Transverse colon (tissue), 4 donors: ENCODE data around the gene CCDC91. TPM values are rescaled to one million over a fixed set of nuclear protein-coding genes. Genes with fewer than 3 reads are reported as not detected.

Experiments used
- DNase-seq: peaks from one replicate; pipeline ENCODE4 v3.0.0-alpha.2; 2019
- H3K27ac ChIP-seq, 4 donors: fragments of 200-600 bp; sonication (generic); 2 replicates each; pipeline ENCODE4 v1.5.1; 2016 to 2018; ENCODE audit warnings: inconsistent platforms in 4 of 4
- H3K27me3 ChIP-seq: fragments of 200-600 bp; sonication (generic); 2 replicates; pipeline ENCODE4 v1.5.1; 2017; ENCODE audit warnings: inconsistent platforms
- H3K36me3 ChIP-seq, 4 donors: fragments of 200-600 bp; sonication (generic); 2 replicates each; pipeline ENCODE4 v1.5.1; 2017 to 2019; ENCODE audit warnings: inconsistent platforms in 4 of 4
- H3K4me1 ChIP-seq, 4 donors: fragments of 200-600 bp; sonication (generic); 2 replicates each; pipeline ENCODE4 v1.5.1; 2017 to 2020; ENCODE audit warnings: inconsistent platforms in 4 of 4
- H3K4me3 ChIP-seq, 4 donors: fragments of 200-600 bp; sonication (generic); 1 replicate in 1 of 4; 2 replicates in 3 of 4; pipeline versions ENCODE4 v1.5.1 to v1.6.1; 2017 to 2019; ENCODE audit warnings: inconsistent platforms in 4 of 4
- H3K9me3 ChIP-seq, 2 donors: fragments of 200-600 bp; sonication (generic); 2 replicates each; pipeline ENCODE4 v1.5.1; 2017 to 2019; ENCODE audit warnings: inconsistent platforms in 2 of 2
- EP300 ChIP-seq: sonication (generic); formaldehyde crosslinking; IDR thresholded peaks from one replicate; pipeline ENCODE4 v1.6.1; 2017; ENCODE audit warnings: antibody characterized with exemption, low read depth
- POLR2A ChIP-seq: fragments of 450-650 bp; IDR thresholded peaks from one replicate; pipeline ENCODE4 v1.6.1; 2016; ENCODE audit warnings: antibody characterized with exemption, mild to moderate bottlenecking, moderate library complexity
- POLR2AphosphoS5 ChIP-seq, 3 donors: sonication (generic); formaldehyde crosslinking; IDR thresholded peaks; one replicate each; pipeline ENCODE4 v1.6.1; 2016; ENCODE audit warnings: antibody characterized with exemption in 3 of 3
- WGBS, 2 donors: methylation state at CpG; one replicate each; pipeline ENCODE4 v1.1.5; 2018; ENCODE audit warnings: low coverage in 1 of 2; 5-methylcytosine and 5-hydroxymethylcytosine counted together
- in situ Hi-C, 4 donors: fragments of 200-750 bp; cut with MboI; loops; one replicate each; pipeline versions ENCODE4 v1.15.0 to v1.15.1; 2017; ENCODE audit warnings: low sequenced_read_pairs in 3 of 4, low pct_ligation_motif_present in 1 of 4, low pct_unique_long_range_greater_than_20kb in 1 of 4
- intact Hi-C: fragments of 100-400 bp; cut with DNase I; formaldehyde crosslinking; loops from one replicate; pipeline ENCODE4 v1.15.1; 2023; ENCODE audit warnings: low total_unique reads
- total RNA-seq, 4 donors: library from RNA; depleted of rRNA; stranded (reverse); fragments of >200 nt; gene quantifications; one replicate each; pipeline ENCODE4 v1.1.0, GENCODE V29; 2016
- TF ChIP-seq, protein P1 (sequence below), 5 experiments: fragments of 200-600 bp in 3 of 5; fragments of 450-650 bp in 2 of 5; sonication (generic) in 3 of 5; IDR thresholded peaks; 1 replicate in 2 of 5; 2 replicates in 3 of 5; pipeline ENCODE4 v1.5.1; 2016 to 2017; ENCODE audit warnings: antibody characterized with exemption in 5 of 5, inconsistent platforms in 3 of 5, mild to moderate bottlenecking in 2 of 5, moderate library complexity in 1 of 5

CCDC91 gene
- total RNA-seq, 4 donors from 2014 or later = 8.4 to 37.8 (median 35.5) TPM

- Histone ChIP-seq H3K36me3 (no peaks in the 10 kb centered on the region), H3K4me3 (no peak overlapping the region), H3K4me1 (no peaks in the 10 kb centered on the region), H3K27ac (no peak overlapping the region), H3K27me3 (no peaks in the 10 kb centered on the region), H3K9me3 (no peaks in the 10 kb centered on the region)
- TF ChIP-seq POLR2AphosphoS5 (IDR thresholded peaks at IDR 0.05) = no peak
- no peak for TF ChIP-seq EP300
- no peak for TF ChIP-seq POLR2A
- intact Hi-C loops (no loop called here), in situ Hi-C loops (no loop called here)
- DNase-seq = no peak
Observed at GRCh38 chr12:28497889-28498411, 307.7 kb downstream of the CCDC91 start.

DNA sequence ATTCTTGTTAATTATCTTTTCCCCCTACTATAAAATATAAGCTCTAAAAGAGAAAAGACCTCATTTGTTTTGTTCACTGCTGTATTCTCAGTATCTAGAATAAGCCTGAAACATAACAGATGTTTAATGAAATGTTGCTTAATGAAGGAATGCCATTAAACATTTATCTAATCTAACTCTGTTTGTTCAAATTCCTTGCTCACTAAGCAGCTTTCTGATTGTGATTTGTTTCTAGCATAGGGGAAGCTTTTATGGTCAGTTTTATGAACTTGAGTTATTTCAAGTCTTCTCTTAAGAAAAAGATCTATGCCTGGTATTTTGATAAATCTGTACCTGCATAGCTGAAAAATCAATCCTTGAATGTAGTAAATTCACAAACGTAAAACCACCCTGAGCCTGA, 308.6 kb downstream of the CCDC91 start:
- intact Hi-C loops (no loop called here), in situ Hi-C loops (no loop called here)
- Histone ChIP-seq H3K27ac (no peak overlapping the region), H3K27me3 (no peaks in the 10 kb centered on the region), H3K4me1 (no peaks in the 10 kb centered on the region), H3K9me3 (no peaks in the 10 kb centered on the region), H3K36me3 (no peaks in the 10 kb centered on the region), H3K4me3 (no peak overlapping the region)
- TF ChIP-seq POLR2A (no peak), EP300 (no peak), POLR2AphosphoS5 (IDR thresholded peaks at IDR 0.05) (no peak)
- TF ChIP-seq, protein P1, sequence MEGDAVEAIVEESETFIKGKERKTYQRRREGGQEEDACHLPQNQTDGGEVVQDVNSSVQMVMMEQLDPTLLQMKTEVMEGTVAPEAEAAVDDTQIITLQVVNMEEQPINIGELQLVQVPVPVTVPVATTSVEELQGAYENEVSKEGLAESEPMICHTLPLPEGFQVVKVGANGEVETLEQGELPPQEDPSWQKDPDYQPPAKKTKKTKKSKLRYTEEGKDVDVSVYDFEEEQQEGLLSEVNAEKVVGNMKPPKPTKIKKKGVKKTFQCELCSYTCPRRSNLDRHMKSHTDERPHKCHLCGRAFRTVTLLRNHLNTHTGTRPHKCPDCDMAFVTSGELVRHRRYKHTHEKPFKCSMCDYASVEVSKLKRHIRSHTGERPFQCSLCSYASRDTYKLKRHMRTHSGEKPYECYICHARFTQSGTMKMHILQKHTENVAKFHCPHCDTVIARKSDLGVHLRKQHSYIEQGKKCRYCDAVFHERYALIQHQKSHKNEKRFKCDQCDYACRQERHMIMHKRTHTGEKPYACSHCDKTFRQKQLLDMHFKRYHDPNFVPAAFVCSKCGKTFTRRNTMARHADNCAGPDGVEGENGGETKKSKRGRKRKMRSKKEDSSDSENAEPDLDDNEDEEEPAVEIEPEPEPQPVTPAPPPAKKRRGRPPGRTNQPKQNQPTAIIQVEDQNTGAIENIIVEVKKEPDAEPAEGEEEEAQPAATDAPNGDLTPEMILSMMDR (IDR thresholded peaks at IDR 0.05) = no peak
- no peak for DNase-seq
- 87 to 100% methylated on average over 1 of the region's 1 CpG for WGBS, 2 donors

- Histone ChIP-seq H3K36me3 (no peaks in the 10 kb centered on the region), H3K4me1 (no peaks in the 10 kb centered on the region), H3K27ac (no peak overlapping the region), H3K4me3 (no peak overlapping the region), H3K9me3 (no peaks in the 10 kb centered on the region), H3K27me3 (no peaks in the 10 kb centered on the region)
- WGBS, 2 donors = 98 to 100% methylated on average over 1 of the region's 1 CpG
- in situ Hi-C loops = no loop called here
- DNase-seq = no peak
- intact Hi-C loops = no loop called here
- TF ChIP-seq EP300 = no peak
- no peak for TF ChIP-seq POLR2A
Observed at GRCh38 chr12:28500373-28501024, 310.2 kb downstream of the CCDC91 start.

GRCh38 chr12:28506271-28506670, 316.0 kb downstream of the CCDC91 start:
- TF ChIP-seq, protein P1 (IDR thresholded peaks at IDR 0.05) = no peak
- TF ChIP-seq EP300 (no peak), POLR2AphosphoS5 (IDR thresholded peaks at IDR 0.05) (no peak)
- intact Hi-C loops (no loop called here), in situ Hi-C loops (no loop called here)
- H3K4me3 ChIP-seq = no peak overlapping the region
- no peak for DNase-seq
- H3K27ac ChIP-seq = no peak overlapping the region
- H3K36me3 ChIP-seq = no peaks in the 10 kb centered on the region
- H3K9me3 ChIP-seq = no peaks in the 10 kb centered on the region
- peaks cover 0 to 6% (median 0%) of the 10 kb centered on the region in 4 donors for H3K4me1 ChIP-seq
- no peaks in the 10 kb centered on the region for H3K27me3 ChIP-seq

DNA sequence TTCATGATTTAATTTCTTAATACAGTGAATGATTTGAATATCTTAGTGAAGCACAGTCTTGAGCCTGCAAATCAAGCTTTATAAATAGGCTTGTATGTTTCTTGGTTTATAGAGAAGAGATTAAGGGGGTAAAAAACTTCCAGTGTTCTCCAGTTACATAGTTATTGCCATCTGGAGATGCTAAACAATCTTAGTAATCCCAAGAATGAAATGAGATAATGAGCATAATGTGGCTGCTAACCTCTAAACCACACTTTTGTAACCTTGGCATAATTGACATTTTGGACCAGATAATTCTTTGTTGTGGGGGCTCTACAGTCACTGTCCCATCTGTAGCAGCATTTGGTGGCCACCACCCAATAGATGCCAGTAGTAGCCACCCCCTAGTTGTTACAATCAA, 316.8 kb downstream of the CCDC91 start:
- H3K4me1 ChIP-seq = peaks cover 0 to 6% (median 0%) of the 10 kb centered on the region in 4 donors
- H3K27ac ChIP-seq = no peak overlapping the region
- no peaks in the 10 kb centered on the region for H3K9me3 ChIP-seq
- no peaks in the 10 kb centered on the region for H3K36me3 ChIP-seq
- in situ Hi-C loops (no loop called here), intact Hi-C loops (no loop called here)
- no peak for TF ChIP-seq EP300
- TF ChIP-seq, protein P1 (IDR thresholded peaks at IDR 0.05) = no peak
- TF ChIP-seq POLR2A = no peak
- no peak for TF ChIP-seq POLR2AphosphoS5 (IDR thresholded peaks at IDR 0.05)
- H3K4me3 ChIP-seq = no peak overlapping the region
- no peak for DNase-seq
- H3K27me3 ChIP-seq = no peaks in the 10 kb centered on the region
